WTC11 (cell line): ENCODE data around the gene TUBD1.

Experiments used
- GABPB1 ChIP-seq: sonication (generic); formaldehyde crosslinking; IDR thresholded peaks from 2 replicates; pipeline ENCODE4 v1.8.1; 2023; ENCODE audit warnings: mild to moderate bottlenecking, missing genetic modification reagents
- TCF7 ChIP-seq: sonication (generic); formaldehyde crosslinking; IDR thresholded peaks from 2 replicates; pipeline ENCODE4 v1.8.0; 2022; ENCODE audit warnings: mild to moderate bottlenecking, low read depth, missing genetic modification reagents, moderate library complexity
- ZNF121 ChIP-seq: sonication (generic); formaldehyde crosslinking; IDR thresholded peaks from 2 replicates; pipeline ENCODE4 v1.8.0; 2023; ENCODE audit warnings: missing genetic modification reagents
- TF ChIP-seq, protein P1 (sequence below): fragments of 200-600 bp; IDR thresholded peaks from 2 replicates; pipeline ENCODE4 v1.8.0; 2022; ENCODE audit warnings: antibody characterized with exemption

DNA sequence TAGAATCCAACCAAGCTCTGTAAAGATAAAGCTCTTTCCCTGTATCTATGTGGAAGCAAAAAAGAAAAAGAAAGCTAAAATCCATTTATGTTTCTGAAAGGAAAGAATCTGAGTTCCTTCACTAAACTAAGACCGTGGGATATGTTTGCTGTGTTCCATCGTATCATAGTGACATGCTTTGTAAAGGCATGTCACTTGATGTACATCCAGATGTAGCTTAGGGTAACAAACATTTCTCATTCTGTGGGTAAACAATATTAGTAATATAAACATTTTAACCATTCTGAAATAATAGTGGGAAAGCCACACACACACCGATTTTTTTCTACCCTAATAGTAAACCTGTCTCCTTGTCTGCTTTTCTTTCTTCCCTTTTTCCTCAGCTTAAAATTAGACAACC is 78.1 kb downstream of the TUBD1 start:
- TF ChIP-seq, protein P1, sequence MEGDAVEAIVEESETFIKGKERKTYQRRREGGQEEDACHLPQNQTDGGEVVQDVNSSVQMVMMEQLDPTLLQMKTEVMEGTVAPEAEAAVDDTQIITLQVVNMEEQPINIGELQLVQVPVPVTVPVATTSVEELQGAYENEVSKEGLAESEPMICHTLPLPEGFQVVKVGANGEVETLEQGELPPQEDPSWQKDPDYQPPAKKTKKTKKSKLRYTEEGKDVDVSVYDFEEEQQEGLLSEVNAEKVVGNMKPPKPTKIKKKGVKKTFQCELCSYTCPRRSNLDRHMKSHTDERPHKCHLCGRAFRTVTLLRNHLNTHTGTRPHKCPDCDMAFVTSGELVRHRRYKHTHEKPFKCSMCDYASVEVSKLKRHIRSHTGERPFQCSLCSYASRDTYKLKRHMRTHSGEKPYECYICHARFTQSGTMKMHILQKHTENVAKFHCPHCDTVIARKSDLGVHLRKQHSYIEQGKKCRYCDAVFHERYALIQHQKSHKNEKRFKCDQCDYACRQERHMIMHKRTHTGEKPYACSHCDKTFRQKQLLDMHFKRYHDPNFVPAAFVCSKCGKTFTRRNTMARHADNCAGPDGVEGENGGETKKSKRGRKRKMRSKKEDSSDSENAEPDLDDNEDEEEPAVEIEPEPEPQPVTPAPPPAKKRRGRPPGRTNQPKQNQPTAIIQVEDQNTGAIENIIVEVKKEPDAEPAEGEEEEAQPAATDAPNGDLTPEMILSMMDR, result no peak
- TF ChIP-seq GABPB1 (CRISPR knock-in tag) (no peak), TCF7 (CRISPR knock-in tag) (no peak), ZNF121 (no peak)
